Measurements from ENCODE around the gene PLRG1. TPM values are rescaled to one million over a fixed set of nuclear protein-coding genes. Genes with fewer than 3 reads are reported as not detected.

PLRG1 gene
- total RNA-seq, 1 experiment from 2014 or later, result 72.5 TPM

DNA sequence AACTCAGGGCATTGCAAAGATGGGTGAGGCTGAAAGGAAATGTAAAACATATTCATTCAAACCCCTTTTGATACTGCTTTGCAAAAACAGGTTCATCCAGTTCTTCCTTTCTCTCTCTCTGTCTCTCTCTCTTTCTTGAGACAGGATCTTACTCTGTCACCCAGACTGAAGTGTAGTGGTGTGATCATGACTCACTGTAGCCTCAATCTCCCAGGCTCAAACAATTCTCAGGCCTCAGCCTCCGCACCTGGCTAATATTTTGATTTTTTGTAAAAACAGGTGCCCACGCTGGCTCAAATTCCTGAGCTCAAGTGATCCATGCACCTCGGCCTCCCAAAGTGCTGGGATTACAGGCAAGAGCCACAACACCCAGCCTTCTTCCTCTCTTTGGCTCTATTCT lies 43.0 kb downstream of the PLRG1 start:
- CTCF ChIA-PET, result interaction anchor here (1.2 kb wide), 2 partner anchors 43 to 108 kb away, joined by 3 to 6 read pairs; partner anchors contain the start of gene PLRG1
- peak overlapping the region; percentile 91 for H3K27ac Mint-ChIP-seq (ENCODE audit: unreplicated experiment)
- DNase-seq, result peak; percentile 44
- H3K4me3 Mint-ChIP-seq (ENCODE audit: low read depth, unreplicated experiment), result no peak overlapping the region
- intact Hi-C loops (cut with micrococcal nuclease; ENCODE audit: unreplicated experiment), result loop anchor here (5.0 kb wide), 2 partner anchors 90 to 120 kb away; no protein-coding TSS in a partner anchor
- peaks cover 31% of the 10 kb centered on the region for H3K4me1 Mint-ChIP-seq (ENCODE audit: low read depth, unreplicated experiment)
- no peak for TF ChIP-seq CTCF (IDR thresholded peaks at IDR 0.05; ENCODE audit: unreplicated experiment)
- no peaks in the 10 kb centered on the region for H3K9me3 Mint-ChIP-seq (ENCODE audit: low read depth, unreplicated experiment)
- no peaks in the 10 kb centered on the region for H3K27me3 Mint-ChIP-seq (ENCODE audit: unreplicated experiment)
- peaks cover 7% of the 10 kb centered on the region for H3K36me3 Mint-ChIP-seq (ENCODE audit: insufficient read depth, unreplicated experiment)
- BruUV-seq (replicated peaks), result no TSS peak

GRCh38 chr4:154506253-154506652 lies 43.9 kb downstream of the PLRG1 start:
- peaks cover 7% of the 10 kb centered on the region for H3K36me3 Mint-ChIP-seq (ENCODE audit: insufficient read depth, unreplicated experiment)
- CTCF ChIA-PET, result interaction anchor here (0.6 to 1.2 kb wide), 4 partner anchors 24 to 178 kb away, joined by 3 to 4 read pairs (median 3); partner anchors contain the start of gene PLRG1
- no TSS peak for BruUV-seq (replicated peaks)
- no peaks in the 10 kb centered on the region for H3K9me3 Mint-ChIP-seq (ENCODE audit: low read depth, unreplicated experiment)
- DNase-seq, result peak; percentile 8
- H3K27me3 Mint-ChIP-seq (ENCODE audit: unreplicated experiment), result no peaks in the 10 kb centered on the region
- no peak overlapping the region for H3K27ac Mint-ChIP-seq (ENCODE audit: unreplicated experiment)
- intact Hi-C loops (cut with micrococcal nuclease; ENCODE audit: unreplicated experiment), result loop anchor here (1.0 to 5.0 kb wide), 4 partner anchors 89 to 177 kb away; no protein-coding TSS in a partner anchor
- peaks cover 31% of the 10 kb centered on the region for H3K4me1 Mint-ChIP-seq (ENCODE audit: low read depth, unreplicated experiment)
- H3K4me3 Mint-ChIP-seq (ENCODE audit: low read depth, unreplicated experiment), result no peak overlapping the region
- TF ChIP-seq CTCF (IDR thresholded peaks at IDR 0.05; ENCODE audit: unreplicated experiment), result peak; percentile 10

DNA sequence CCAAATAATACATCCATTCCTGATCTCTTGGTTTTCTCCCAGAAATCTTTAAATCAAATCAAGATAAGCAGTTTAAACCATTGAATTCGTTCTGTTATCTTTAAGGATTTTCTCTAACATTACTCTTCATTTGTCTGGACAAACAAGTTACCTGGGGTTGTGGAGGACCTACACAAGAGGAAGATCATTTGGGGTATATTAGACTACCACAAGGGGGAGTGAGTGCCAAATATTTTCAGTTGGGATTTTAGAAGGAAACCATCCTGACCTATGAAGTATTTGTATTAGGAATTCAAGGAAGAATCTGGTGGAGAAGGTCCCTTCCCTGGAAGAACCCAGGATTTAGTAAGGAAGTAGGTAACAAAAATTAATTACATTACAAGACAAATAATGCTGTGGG lies 46.6 kb downstream of the PLRG1 start:
- intact Hi-C loops (cut with micrococcal nuclease; ENCODE audit: unreplicated experiment), result no loop called here

GRCh38 chr4:154502111-154502510 lies 48.1 kb downstream of the PLRG1 start:
- no peak for DNase-seq
- no peak for TF ChIP-seq CTCF (IDR thresholded peaks at IDR 0.05; ENCODE audit: unreplicated experiment)
- H3K36me3 Mint-ChIP-seq (ENCODE audit: insufficient read depth, unreplicated experiment), result peaks cover 3% of the 10 kb centered on the region
- intact Hi-C loops (cut with micrococcal nuclease; ENCODE audit: unreplicated experiment), result no loop called here
- H3K4me3 Mint-ChIP-seq (ENCODE audit: low read depth, unreplicated experiment), result no peak overlapping the region
- no TSS peak for BruUV-seq (replicated peaks)
- no peak overlapping the region for H3K27ac Mint-ChIP-seq (ENCODE audit: unreplicated experiment)
- H3K27me3 Mint-ChIP-seq (ENCODE audit: unreplicated experiment), result no peaks in the 10 kb centered on the region
- peaks cover 16% of the 10 kb centered on the region for H3K4me1 Mint-ChIP-seq (ENCODE audit: low read depth, unreplicated experiment)
- CTCF ChIA-PET, result no interaction called here
- no peaks in the 10 kb centered on the region for H3K9me3 Mint-ChIP-seq (ENCODE audit: low read depth, unreplicated experiment)

More for the DNA sequence above, 46.6 kb downstream of the PLRG1 start:
- Mint-ChIP-seq H3K4me1 (ENCODE audit: low read depth, unreplicated experiment) (peaks cover 27% of the 10 kb centered on the region), H3K36me3 (ENCODE audit: insufficient read depth, unreplicated experiment) (peaks cover 7% of the 10 kb centered on the region), H3K4me3 (ENCODE audit: low read depth, unreplicated experiment) (no peak overlapping the region), H3K9me3 (ENCODE audit: low read depth, unreplicated experiment) (no peaks in the 10 kb centered on the region), H3K27me3 (ENCODE audit: unreplicated experiment) (no peaks in the 10 kb centered on the region), H3K27ac (ENCODE audit: unreplicated experiment) (no peak overlapping the region)
- TF ChIP-seq CTCF (IDR thresholded peaks at IDR 0.05; ENCODE audit: unreplicated experiment), result peak; percentile 13
- CTCF ChIA-PET, result no interaction called here
- peak; percentile 5 for DNase-seq
- BruUV-seq (replicated peaks), result no TSS peak

All from Calu3 (cell line).